NCI-H2081 treated with DMSO at 0.1 percent for 48 hours (cell line): ENCODE data around the gene ZNF225.
"Not testable (repeated sequence)": the region's sequence is repeated elsewhere in the genome, so short reads cannot be mapped to it uniquely, and the experiment has no call there.

Source experiments
- DNase-seq: peaks from one replicate; lab custom pipeline; 2025; lab: John Stamatoyannopoulos, UW

ZNF225 gene

GRCh38 chr19:44113138-44113783 lies at the start of gene ZNF225:
ZNF225 (plus strand) TSS chr19:44113399; CDS start chr19:44115828, 2,429 bp downstream.
- peak; percentile 96 for DNase-seq

GRCh38 chr19:44066305-44066704 lies 46.9 kb upstream of the ZNF225 start:
- no peak for DNase-seq

GRCh38 chr19:44069415-44069814 lies 43.8 kb upstream of the ZNF225 start:
- no peak for DNase-seq

- peak; percentile 39 for DNase-seq
Measured at GRCh38 chr19:44071824-44072542, 41.2 kb upstream of the ZNF225 start, which contains the start of gene ZNF284. ZNF284 (plus strand) TSS chr19:44072159; CDS start chr19:44076390, 4,231 bp downstream.

GRCh38 chr19:44072543-44073401 lies 40.4 kb upstream of the ZNF225 start:
- no peak for DNase-seq

- DNase-seq: no peak
Measured at GRCh38 chr19:44076325-44076724, 36.9 kb upstream of the ZNF225 start.

- no peak for DNase-seq
Measured at GRCh38 chr19:44092108-44092507, 21.1 kb upstream of the ZNF225 start.

- peak; percentile 73 for DNase-seq
Measured at GRCh38 chr19:44093931-44094765, 19.1 kb upstream of the ZNF225 start, which contains the start of gene ZNF224. ZNF224 (plus strand) TSS chr19:44094361; CDS start chr19:44097874, 3,513 bp downstream.

- no peak for DNase-seq
Measured at GRCh38 chr19:44107751-44108150, 5.4 kb upstream of the ZNF225 start.

GRCh38 chr19:44109458-44109857 lies 3.7 kb upstream of the ZNF225 start:
- DNase-seq: no peak

- DNase-seq: peak; percentile 65
Measured at GRCh38 chr19:44111910-44112463, 1.2 kb upstream of the ZNF225 start.

- no peak for DNase-seq
Measured at GRCh38 chr19:44112802-44113137, 429 bp upstream of the ZNF225 start.

GRCh38 chr19:44113784-44114390 lies 688 bp downstream of the ZNF225 start:
- DNase-seq: no peak

GRCh38 chr19:44121162-44121561 lies 8.0 kb downstream of the ZNF225 start:
- not testable (repeated sequence) for DNase-seq

GRCh38 chr19:44131955-44132354 lies 18.8 kb downstream of the ZNF225 start:
- DNase-seq: no peak

GRCh38 chr19:44141191-44142058 lies 28.2 kb downstream of the ZNF225 start, which contains the start of gene ZNF234:
ZNF234 (plus strand) TSS chr19:44141554; CDS start chr19:44144633, 3,079 bp downstream.
- no peak for DNase-seq

GRCh38 chr19:44142059-44142433 lies 28.8 kb downstream of the ZNF225 start:
- no peak for DNase-seq

GRCh38 chr19:44149776-44150175 lies 36.6 kb downstream of the ZNF225 start:
- DNase-seq: no peak

GRCh38 chr19:44151491-44151890 lies 38.3 kb downstream of the ZNF225 start:
- no peak for DNase-seq

GRCh38 chr19:44156475-44156874 lies 43.3 kb downstream of the ZNF225 start:
- DNase-seq: no peak
